SH-SY5Y (cell line): ENCODE measurements around the gene MYEOV.

Experiments
- GATA2 ChIP-seq: IDR thresholded peaks from 2 replicates; pipeline ENCODE4 v1.6.1; 2011; ENCODE audit warnings: mild to moderate bottlenecking, low read depth, low read length
- GATA3 ChIP-seq: IDR thresholded peaks from 2 replicates; pipeline ENCODE4 v1.6.1; 2011; ENCODE audit warnings: low read depth, mild to moderate bottlenecking, low read length, moderate library complexity

DNA sequence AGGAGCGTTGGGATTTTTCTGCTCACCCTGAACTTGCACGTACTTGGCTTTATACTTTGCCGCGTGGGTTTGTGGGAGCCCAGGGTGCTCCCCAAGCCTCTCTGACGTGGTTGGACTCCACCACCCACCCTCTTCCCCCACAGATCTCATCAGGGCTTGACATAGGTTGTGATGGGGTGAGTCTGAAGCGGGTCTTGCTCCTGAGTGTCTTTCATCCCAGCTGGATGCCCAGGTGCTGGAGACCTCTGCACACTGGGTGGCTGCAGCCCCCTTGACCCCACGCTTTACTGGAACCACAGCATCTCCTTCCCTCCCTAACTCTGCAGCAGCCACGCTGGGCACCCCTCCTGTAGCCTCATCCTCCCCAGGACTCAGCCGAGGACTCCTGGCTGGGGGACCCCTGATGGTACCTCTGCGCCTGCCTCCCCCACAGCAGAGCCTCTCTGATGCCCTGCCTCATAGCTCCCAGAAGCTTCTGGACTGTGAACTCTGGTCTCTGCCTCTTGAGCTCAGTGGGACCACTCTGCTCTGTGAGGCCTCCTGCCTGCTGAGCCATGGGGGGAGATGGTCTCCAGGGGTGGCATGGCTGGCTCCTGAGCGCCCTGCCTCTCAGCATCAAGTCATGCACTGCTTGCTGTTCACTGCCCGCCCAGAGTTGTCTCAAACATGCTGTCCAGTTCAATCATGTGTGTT is 45.2 kb downstream of the MYEOV start:
- TF ChIP-seq GATA2 = no peak
- TF ChIP-seq GATA3 = no peak
